Activated gamma-delta T cell treated with anti-CD3 and anti-CD28 coated beads, Interleukin-2, amount 50 U/mL, for 16 hours (primary cell): ENCODE measurements around the gene SH3BP1.

Source experiments
- DNase-seq: peaks from one replicate; pipeline ENCODE4 v3.0.0-alpha.2; 2020; ENCODE audit warnings: low read depth

The SH3BP1 gene

GRCh38 chr22:37616201-37617083 is 23.0 kb upstream of the SH3BP1 start:
- DNase-seq, result no peak

DNA sequence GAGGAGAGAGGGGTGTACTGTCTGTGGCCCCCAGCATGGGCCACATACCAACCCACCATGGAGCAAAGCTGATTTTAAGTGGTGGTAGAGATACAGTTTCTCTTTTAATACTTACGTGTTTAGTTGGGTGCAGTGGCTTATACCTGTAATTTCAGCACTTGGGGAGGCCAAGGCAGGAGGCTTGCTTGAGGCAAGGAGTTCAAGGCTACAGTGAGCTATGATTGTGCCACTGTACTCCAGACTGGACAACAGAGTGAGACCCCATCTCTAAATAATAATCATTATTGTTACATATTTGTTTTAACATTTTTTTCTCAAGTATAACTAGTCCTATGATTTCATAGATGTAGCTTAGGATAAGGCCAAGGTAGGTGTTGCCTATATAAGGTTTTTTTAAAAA is 22.0 kb upstream of the SH3BP1 start:
- no peak for DNase-seq

GRCh38 chr22:37618072-37618656 is 21.3 kb upstream of the SH3BP1 start:
- no peak for DNase-seq

DNA sequence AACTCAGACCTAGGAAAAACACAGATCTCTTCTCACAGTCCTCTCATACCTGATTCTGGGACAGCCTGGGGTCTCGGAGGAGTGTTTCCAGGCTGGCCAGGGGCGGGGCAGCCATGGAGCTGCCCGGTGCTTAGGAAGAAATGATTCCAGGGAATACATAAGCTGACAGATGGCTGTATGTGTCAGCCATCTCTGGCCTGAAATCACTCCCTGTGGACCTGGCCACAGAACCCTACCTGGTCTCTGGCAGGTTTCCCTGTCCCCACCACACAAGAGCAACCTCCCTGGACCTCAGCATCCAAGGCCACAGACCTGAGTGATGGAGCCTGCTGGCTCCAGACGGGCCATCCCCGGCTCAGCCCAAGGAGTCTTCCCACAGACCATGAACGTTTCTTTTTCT is 20.8 kb upstream of the SH3BP1 start:
- no peak for DNase-seq

GRCh38 chr22:37619991-37620390 is 19.5 kb upstream of the SH3BP1 start:
- no peak for DNase-seq

GRCh38 chr22:37621352-37621860 is 18.1 kb upstream of the SH3BP1 start:
- no peak for DNase-seq

DNA sequence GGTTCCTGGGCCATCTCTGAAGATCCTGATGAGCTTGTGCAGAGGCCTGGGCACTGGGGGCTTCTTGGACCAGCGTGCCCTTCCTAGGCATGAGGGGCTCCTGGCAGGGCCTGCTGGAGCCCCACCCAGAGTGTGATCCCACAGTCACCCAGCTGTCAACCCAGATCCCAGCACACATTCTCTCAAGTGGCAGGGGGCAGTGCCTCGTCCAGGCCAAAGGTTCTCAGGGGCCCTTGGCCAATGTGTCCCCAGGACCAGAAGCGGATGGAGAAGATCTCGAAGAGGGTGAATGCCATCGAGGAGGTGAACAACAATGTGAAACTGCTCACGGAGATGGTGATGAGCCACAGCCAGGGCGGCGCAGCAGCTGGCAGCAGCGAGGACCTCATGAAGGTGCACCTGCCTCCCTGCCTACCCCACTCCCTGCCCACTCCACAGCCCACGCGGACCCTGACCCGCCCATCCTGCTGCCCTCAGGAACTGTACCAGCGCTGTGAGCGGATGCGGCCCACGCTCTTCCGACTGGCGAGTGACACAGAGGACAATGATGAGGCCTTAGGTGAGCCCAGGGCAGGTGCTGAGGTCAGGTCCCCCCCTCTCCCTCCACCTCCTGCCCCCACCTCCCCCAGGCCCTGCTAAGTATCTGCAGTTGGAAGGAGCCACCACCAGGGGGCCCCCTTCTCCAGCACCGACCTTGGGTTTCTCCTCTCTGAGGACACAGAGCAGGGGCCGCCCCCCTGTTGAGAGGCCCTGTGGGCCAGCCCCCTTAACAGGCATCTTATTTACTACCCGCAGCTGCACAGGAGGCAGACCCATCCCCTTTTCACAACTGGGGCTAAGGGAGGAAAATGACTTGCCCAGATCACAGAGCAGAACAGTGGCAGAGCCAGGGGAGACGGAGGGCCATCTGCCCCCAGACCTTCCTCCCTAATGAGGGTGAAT is 16.1 kb upstream of the SH3BP1 start:
- DNase-seq, result peak; percentile 76

DNA sequence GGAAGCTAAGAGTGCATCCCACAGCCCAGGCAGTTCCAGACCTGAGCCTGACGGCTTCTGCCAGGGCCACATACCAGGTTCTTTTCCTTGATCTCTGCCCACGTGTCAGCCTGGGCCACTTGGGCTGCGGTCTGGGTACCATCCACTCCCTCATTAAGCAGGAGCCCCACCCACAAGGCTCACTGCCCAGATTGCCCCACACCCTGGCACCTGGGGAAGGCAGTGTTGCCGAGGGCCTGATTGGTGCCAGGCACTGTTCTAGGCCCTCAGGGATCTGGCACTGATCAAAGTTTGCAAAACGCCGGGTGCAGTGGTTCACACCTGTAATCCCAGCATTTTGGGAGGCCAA is 15.5 kb upstream of the SH3BP1 start:
- DNase-seq, result no peak

DNA sequence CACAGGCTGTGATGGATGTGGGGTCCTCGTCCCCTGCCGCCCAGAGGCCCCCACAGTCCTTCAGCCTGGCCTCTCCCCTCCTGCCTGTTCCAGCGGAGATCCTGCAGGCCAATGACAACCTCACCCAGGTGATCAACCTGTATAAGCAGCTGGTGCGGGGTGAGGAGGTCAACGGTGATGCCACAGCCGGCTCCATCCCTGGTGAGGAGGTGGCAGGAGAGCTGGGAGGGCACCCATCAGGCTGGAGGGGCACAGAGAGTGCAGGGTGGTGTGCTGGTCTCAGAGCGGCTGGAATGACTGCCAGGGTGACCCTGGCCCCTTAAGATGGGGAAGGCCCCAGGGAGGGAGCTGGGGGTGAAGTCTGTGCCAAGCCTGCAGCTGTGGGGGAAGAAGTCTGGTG is 14.6 kb upstream of the SH3BP1 start:
- DNase-seq, result no peak

- DNase-seq, result no peak
Measured at GRCh38 chr22:37625737-37626136, 13.7 kb upstream of the SH3BP1 start.

- no peak for DNase-seq
Measured at GRCh38 chr22:37626144-37626543, 13.3 kb upstream of the SH3BP1 start.

DNA sequence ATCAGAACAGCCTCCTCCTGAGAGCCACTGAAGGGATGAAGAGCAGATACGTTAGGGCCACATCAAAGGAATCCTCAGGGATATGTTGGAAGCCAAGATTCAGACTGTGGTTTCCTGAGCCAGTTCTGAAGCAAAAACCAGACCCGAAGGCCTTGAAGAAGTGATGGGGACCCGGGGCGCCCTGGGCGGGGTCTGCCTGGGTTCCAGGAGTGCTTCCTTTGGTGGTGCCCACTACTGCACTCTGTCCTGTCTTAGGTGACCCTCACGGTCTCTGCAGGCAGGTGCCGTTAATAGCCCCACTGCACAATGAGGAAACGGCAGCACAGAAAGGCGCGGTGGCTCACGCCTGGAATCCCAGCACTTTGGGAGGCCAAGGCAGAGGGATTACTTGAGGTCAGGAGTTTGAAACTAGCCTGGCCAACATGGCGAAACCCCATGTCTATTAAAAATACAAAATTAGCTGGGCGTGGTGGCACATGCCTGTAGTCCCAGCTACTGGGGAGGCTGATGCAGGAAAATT is 12.9 kb upstream of the SH3BP1 start:
- no peak for DNase-seq

GRCh38 chr22:37627121-37627520 is 12.3 kb upstream of the SH3BP1 start:
- DNase-seq, result no peak

DNA sequence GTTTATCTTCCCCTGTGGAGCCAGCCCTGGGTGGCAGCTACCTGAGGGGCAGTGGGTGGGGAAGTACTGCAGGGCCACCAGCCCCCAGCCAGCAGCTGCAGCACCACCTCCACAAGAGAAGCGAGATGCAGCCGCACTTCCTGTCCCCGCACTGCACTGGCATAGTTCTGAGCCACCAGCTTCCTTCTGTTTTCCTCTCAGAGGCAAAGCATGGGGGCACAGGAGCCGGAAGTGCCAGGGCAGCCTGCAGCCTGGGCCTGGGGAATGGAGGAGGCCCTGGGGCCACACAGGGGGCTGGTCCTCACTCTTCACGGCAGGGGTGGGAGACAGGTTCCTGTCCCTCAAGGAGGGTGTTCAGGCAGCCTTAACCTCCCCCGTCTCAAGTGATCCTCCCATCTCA is 11.9 kb upstream of the SH3BP1 start:
- DNase-seq, result no peak

DNA sequence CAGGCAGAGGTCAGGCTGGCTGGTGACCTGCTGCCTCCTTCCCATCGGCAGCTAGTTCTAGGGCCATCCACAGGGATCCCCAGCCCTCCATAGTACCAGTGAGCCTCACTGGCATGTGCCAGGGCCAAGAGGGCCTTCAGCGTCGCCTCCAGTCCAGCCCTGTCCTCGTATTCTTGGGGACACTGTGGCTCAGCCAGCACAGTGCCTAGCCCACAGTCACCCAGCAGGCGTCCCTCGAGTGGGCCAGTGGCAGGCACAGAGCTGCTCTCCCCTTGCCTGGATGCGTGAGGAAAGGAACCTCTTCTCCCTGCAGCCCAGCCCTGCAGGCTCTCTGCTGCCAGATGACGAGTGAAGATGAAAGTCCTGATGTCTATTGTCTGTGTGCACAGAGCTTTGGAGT is 10.6 kb upstream of the SH3BP1 start:
- no peak for DNase-seq

GRCh38 chr22:37629928-37630327 is 9.5 kb upstream of the SH3BP1 start:
- DNase-seq, result no peak

GRCh38 chr22:37630839-37631435 is 8.5 kb upstream of the SH3BP1 start:
- no peak for DNase-seq

GRCh38 chr22:37631448-37632173 is 7.9 kb upstream of the SH3BP1 start:
- DNase-seq, result no peak

DNA sequence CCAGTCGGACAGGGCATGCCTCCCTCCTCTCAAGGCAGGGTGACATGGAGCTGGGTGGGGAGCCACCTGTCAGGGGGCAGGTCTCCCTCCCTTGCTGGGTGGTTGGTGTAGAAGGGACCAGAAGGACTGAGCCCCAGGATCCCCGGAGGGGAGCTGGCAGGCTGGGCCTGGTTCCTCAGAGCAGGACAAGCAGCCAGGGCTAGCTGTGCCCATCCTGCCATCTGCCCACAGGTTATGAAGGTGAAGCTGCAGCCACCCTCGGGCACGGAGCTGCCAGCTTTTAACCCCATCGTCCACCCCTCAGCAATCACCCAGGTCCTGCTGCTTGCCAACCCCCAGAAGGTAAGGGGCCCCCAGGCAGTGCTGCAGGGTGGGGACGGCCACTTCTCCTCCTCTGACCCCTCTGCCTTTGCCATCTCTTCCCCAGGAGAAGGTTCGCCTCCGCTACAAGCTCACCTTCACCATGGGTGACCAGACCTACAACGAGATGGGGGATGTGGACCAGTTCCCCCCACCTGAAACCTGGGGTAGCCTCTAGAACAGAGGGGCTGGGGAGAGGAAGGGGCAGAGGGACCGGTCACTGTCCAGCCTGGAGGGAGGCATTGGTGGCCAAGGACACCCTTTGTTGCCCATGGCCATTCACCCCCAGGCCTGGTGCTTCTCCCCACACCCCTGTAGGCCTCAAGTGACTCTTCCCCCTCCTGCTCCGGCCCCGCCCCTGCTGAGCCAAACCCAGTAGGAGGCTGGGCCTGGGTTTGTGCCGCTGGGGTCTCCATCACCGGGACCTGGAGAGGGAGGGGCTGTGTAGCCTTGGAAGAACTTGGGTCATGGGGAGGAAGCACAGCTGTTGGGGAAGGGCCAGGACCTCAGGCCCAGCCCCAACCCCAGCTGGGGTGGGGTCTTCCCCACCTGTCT is 7.0 kb upstream of the SH3BP1 start:
- no peak for DNase-seq

DNA sequence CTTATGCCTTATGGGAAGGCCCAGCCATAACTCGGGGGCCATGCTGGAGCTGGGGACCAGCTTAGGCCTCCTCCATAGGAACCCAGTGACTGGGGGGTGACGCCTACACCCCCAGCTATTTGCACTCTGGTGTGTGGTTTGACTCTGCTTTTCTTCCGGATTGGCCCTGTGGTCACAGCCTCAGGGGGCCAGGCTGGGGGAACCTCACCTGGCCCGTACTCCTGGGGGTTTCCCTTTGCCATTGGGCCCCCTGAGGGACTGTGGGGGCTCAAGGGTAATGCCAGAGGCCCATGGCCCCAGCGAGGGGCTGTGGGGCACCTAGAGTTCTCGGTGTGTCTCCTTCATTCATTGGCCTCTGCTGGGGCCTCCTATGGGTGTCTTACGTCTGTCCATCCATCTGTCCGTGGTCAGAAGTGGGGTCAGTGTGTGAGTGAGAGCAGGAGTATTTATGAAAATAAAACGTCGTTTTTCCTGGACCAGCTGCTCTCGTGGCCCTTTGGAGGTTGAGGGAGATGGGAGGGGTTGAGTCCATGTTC is 6.3 kb upstream of the SH3BP1 start:
- DNase-seq, result no peak
